ENCODE measurements around the gene IQCK.
"Not testable (repeated sequence)": the region's sequence is repeated elsewhere in the genome, so short reads cannot be mapped to it uniquely, and the experiment has no call there.

Gene IQCK

GRCh38 chr16:19699472-19699871 lies 18.6 kb upstream of the IQCK start:
- DNase-seq (ENCODE audit: low read depth in 1 of 2, low spot score in 1 of 2) = no peak

GRCh38 chr16:19700319-19700781 lies 17.7 kb upstream of the IQCK start:
- DNase-seq (ENCODE audit: low read depth in 1 of 2, low spot score in 1 of 2) = no peak

GRCh38 chr16:19701091-19701490 lies 17.0 kb upstream of the IQCK start:
- no peak for DNase-seq (ENCODE audit: low read depth in 1 of 2, low spot score in 1 of 2)

- DNase-seq (ENCODE audit: low read depth in 1 of 2, low spot score in 1 of 2) = no peak
These were observed 14.7 kb upstream of the IQCK start for GRCh38 chr16:19703172-19703889.

GRCh38 chr16:19704321-19705145 lies 13.5 kb upstream of the IQCK start:
- DNase-seq (ENCODE audit: low read depth in 1 of 2, low spot score in 1 of 2) = no peak

- DNase-seq (ENCODE audit: low read depth in 1 of 2, low spot score in 1 of 2) = no peak
These were observed 12.9 kb upstream of the IQCK start for GRCh38 chr16:19705146-19705501.

GRCh38 chr16:19705843-19706242 lies 12.2 kb upstream of the IQCK start:
- DNase-seq (ENCODE audit: low read depth in 1 of 2, low spot score in 1 of 2) = no peak

- DNase-seq (ENCODE audit: low read depth in 1 of 2, low spot score in 1 of 2) = no peak
These were observed 11.2 kb upstream of the IQCK start for GRCh38 chr16:19706846-19707245.

GRCh38 chr16:19707569-19708295 lies 10.3 kb upstream of the IQCK start:
- DNase-seq (ENCODE audit: low read depth in 1 of 2, low spot score in 1 of 2) = no peak

GRCh38 chr16:19708296-19709205 lies 9.5 kb upstream of the IQCK start:
- DNase-seq (ENCODE audit: low read depth in 1 of 2, low spot score in 1 of 2) = no peak

GRCh38 chr16:19709381-19710136 lies 8.5 kb upstream of the IQCK start:
- DNase-seq (ENCODE audit: low read depth in 1 of 2, low spot score in 1 of 2) = no peak

- DNase-seq (ENCODE audit: low read depth in 1 of 2, low spot score in 1 of 2) = no peak
These were observed 7.7 kb upstream of the IQCK start for GRCh38 chr16:19710191-19710908.

GRCh38 chr16:19710991-19711545 lies 7.0 kb upstream of the IQCK start:
- DNase-seq (ENCODE audit: low read depth in 1 of 2, low spot score in 1 of 2) = no peak

- no peak for DNase-seq (ENCODE audit: low read depth in 1 of 2, low spot score in 1 of 2)
These were observed 6.4 kb upstream of the IQCK start for GRCh38 chr16:19711643-19712042.

GRCh38 chr16:19712418-19713058 lies 5.5 kb upstream of the IQCK start:
- no peak for DNase-seq (ENCODE audit: low read depth in 1 of 2, low spot score in 1 of 2)

- no peak for DNase-seq (ENCODE audit: low read depth in 1 of 2, low spot score in 1 of 2)
These were observed 4.4 kb upstream of the IQCK start for GRCh38 chr16:19713697-19714096.

GRCh38 chr16:19715566-19715965 lies 2.5 kb upstream of the IQCK start:
- DNase-seq (ENCODE audit: low read depth in 1 of 2, low spot score in 1 of 2) = no peak

GRCh38 chr16:19716183-19716582 lies 1.9 kb upstream of the IQCK start:
- DNase-seq (ENCODE audit: low read depth in 1 of 2, low spot score in 1 of 2) = no peak

- not testable (repeated sequence) for DNase-seq (ENCODE audit: low read depth in 1 of 2, low spot score in 1 of 2)
These were observed 1.3 kb upstream of the IQCK start for GRCh38 chr16:19716728-19717127.

Measured in activated CD4-positive, alpha-beta T cell treated with anti-CD3 and anti-CD28 coated beads, Interleukin-2, amount 50 U/mL, for 24 hours (primary cell).